Measurements from ENCODE around the gene CACNA1B.
"Not testable (repeated sequence)": the region's sequence is repeated elsewhere in the genome, so short reads cannot be mapped to it uniquely, and the experiment has no call there.

Gene CACNA1B

GRCh38 chr9:138120511-138121437, 243.2 kb downstream of the CACNA1B start:
- no peak for DNase-seq

DNA sequence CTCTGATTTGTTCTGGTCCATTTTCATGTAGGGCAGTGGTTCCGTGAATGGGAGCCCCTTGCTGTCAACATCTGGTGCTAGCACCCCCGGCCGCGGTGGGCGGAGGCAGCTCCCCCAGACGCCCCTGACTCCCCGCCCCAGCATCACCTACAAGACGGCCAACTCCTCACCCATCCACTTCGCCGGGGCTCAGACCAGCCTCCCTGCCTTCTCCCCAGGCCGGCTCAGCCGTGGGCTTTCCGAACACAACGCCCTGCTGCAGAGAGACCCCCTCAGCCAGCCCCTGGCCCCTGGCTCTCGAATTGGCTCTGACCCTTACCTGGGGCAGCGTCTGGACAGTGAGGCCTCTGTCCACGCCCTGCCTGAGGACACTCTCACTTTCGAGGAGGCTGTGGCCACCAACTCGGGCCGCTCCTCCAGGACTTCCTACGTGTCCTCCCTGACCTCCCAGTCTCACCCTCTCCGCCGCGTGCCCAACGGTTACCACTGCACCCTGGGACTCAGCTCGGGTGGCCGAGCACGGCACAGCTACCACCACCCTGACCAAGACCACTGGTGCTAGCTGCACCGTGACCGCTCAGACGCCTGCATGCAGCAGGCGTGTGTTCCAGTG, 244.0 kb downstream of the CACNA1B start:
- no peak for DNase-seq

GRCh38 chr9:138122201-138122600, 244.6 kb downstream of the CACNA1B start:
- no peak for DNase-seq

- no peak for DNase-seq
Observed at GRCh38 chr9:138122676-138123075, 245.1 kb downstream of the CACNA1B start.

- DNase-seq = no peak
Observed at GRCh38 chr9:138123086-138123485, 245.5 kb downstream of the CACNA1B start.

- not testable (repeated sequence) for DNase-seq
Observed at GRCh38 chr9:138126090-138126857, 248.7 kb downstream of the CACNA1B start.

DNA sequence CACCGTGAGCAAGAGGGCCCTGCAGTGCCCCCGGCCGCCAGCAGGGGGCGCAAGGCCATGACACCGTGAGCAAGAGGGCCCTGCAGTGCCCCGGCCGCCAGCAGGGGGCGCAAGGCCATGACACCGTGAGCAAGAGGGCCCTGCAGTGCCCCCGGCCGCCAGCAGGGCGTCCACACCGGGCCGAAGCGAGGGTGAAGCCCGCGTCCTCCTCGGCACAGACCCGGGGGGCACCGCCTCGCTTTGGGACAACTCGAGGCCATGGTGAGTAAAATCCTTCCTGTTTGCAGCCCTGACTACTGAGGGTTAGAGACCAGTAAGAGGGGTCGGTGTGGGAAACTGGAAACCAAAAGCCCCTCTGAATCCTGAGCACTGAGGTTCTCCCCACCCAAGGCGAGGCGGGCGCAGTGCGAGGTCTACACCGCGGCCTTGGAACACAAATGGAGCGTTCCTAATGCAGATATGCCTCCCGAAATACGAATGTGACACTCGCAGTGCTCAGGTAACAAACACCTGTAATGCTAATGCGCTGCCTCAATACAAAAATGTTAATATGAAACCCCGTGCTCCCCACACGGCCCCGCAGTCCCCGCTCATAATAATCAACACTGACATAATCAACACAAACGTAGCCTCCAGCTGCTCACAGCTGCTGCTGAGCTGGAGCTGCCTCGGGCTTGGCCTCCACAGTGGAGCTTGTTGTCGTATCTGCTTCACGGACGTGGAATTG, 249.4 kb downstream of the CACNA1B start:
- DNase-seq = not testable (repeated sequence)

DNA sequence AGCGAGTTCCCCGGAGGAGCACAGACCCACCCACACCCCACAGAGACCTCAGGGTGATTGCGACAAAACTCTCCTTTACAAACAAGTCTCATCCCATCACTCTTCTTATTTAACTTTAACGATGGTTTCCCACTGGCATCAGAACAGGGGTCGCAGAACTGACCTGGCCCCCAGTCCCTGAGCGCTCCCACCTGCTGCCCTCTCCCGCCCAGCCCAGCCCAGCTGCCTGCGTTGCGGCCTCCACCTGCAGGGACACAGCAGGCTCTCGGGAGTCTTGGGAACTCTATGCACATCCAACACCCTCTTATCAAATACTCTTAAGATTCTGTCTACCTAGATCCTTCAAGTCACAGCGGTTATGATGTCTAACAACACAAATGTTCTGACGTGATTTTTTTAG, 250.4 kb downstream of the CACNA1B start:
- not testable (repeated sequence) for DNase-seq

DNA sequence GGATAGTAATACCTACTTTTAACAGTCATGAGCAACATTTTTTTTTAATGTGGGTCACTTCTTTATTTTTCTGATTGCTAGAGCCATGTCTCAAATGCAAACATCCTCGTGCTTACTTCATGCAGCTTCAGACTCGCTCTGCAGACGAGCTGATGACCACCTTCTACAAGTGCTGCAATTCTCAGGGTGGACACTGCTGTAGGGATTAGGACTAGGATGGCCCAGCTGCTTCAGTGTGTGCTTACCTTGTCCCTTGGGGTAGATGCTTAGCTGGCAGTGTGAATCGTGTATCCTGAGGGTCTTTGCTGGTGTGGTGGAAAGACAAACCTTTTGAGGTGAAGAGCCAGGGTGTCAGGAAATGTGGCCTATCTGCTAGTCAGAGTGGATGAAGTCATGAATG, 251.7 kb downstream of the CACNA1B start:
- not testable (repeated sequence) for DNase-seq

DNA sequence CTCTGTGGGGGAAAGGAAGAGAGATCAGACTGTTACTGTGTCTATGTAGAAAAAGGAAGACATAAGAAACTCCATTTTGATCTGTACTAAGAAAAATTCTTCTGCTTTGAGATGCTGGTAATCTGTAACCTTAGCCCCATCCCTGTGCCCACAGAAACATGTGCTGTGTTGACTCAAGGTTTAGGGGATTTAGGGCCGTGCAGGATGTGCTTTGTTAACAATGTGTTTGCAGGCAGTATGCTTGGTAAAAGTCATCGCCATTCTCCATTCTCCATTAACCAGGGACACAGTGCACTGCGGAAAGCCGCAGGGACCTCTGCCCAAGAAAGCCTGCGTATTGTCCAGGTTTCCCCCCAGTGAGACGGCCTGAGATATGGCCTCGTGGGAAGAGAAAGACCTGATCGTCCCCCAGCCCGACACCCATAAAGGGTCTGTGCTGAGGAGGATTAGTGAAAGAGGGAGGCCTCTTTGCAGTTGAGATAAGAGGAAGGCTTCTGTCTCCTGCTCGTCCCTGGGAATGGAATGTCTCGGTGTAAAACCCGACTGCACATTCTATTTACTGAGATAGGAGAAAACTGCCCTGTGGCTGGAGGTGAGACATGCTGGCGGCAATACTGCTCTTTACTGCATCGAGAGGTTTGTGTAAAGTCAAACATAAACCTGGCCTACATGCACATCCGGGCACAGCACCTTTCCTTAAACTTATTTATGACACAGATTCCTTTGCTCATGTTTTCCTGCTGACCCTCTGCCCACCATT, 255.5 kb downstream of the CACNA1B start:
- DNase-seq = peak; percentile 35

GRCh38 chr9:138134581-138134980, 257.0 kb downstream of the CACNA1B start:
- not testable (repeated sequence) for DNase-seq

GRCh38 chr9:138139096-138139495, 261.5 kb downstream of the CACNA1B start:
- DNase-seq = not testable (repeated sequence)

GRCh38 chr9:138140980-138141379, 263.4 kb downstream of the CACNA1B start:
- DNase-seq = not testable (repeated sequence)

DNA sequence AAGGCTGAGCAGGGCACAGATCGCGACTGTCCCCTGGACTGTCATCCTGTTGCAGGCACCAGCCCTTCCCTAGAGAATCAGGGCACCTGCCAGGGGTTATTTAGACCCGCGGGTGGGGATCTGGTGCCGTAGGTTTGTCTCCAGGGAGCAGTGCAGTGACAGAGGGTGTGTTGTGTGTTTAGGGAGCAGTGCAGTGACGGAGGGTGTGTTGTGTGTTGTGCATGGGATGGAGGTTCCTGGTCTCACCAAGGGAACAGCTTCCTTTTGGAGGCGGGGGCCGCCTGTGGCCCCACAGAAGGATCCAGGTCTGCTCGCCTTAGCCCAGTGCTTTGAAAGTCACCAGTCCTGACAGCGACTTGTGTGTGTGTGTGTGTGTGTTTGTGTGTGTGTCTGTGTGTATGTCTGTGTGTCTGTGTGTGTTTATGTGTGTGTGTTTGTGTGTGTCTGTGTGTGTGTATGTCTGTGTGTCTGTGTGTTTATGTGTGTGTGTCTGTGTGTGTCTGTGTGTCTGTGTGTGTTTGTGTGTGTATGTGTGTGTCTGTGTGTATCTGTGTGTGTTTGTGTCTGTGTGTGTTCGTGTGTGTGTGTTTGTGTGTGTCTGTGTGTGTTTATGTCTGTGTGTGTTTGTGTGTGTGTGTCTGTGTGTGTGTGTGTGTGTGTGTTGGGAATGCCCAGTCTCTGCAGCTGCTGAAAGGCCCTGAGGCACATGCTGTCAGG, 265.1 kb downstream of the CACNA1B start:
- DNase-seq = not testable (repeated sequence)

- DNase-seq = not testable (repeated sequence)
Observed at GRCh38 chr9:138143491-138143890, 265.9 kb downstream of the CACNA1B start.

GRCh38 chr9:138147556-138147955, 270.0 kb downstream of the CACNA1B start:
- peak; percentile 62 for DNase-seq

DNA sequence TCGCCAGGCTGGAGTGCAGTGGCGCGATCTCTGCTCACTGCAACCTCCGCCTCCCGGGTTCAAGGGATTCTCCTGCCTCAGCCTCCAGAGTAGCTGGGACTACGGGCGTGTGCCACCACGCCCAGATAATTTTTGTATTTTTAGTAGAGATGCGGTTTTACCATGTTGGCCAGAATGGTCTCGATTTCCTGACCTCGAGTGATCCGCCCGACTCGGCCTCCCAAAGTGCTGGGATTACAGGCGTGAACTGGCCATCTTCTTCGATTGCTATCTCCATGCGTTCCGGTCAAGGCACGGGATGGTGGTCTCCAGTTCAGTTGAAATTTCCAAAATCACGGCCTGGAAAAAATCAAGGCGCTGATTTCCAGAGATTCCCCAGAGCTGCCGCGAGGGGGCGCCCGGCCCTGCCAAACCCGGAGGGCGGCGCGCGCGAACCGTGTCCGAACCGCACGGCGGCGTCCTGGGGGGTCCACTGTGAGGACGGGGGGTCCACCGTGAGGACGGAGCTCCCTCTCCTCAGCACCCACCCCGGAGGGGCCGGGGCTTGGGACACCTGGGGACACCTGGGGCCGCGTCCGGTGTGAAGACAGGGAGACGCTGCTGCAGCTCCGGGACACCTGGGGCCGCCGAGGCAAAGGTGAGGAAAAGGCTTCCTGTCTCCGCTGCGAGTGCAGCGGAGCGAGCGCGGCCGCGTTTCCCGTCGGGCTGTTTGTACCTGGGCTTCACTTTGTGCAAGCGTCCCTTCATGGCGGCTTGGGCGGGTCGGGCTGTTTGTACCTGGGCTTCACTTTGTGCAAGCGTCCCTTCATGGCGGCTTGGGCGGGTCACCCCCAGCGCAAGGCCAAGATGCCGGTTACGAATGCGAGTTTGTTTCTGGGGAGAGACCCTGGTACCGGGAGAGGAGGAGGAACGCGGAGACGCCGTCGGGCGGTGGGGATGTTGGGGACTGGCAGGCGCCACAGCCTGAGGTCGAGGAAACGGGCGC, 272.4 kb downstream of the CACNA1B start:
- DNase-seq = peak; percentile 82

GRCh38 chr9:138155788-138156187, 278.2 kb downstream of the CACNA1B start:
- DNase-seq = not testable (repeated sequence)

GRCh38 chr9:138166793-138167192, 289.2 kb downstream of the CACNA1B start:
- not testable (repeated sequence) for DNase-seq

Data from DMS53 (cell line).